Transverse colon (tissue), 4 donors: ENCODE results near the gene PPY.

Experiments
- CTCF ChIP-seq, 5 experiments: fragments of 200-600 bp in 3 of 5; fragments of 450-650 bp in 2 of 5; sonication (generic) in 3 of 5; IDR thresholded peaks; 1 replicate in 2 of 5; 2 replicates in 3 of 5; pipeline ENCODE4 v1.5.1; 2016 to 2017; ENCODE audit warnings: antibody characterized with exemption in 5 of 5, inconsistent platforms in 3 of 5, mild to moderate bottlenecking in 2 of 5, moderate library complexity in 1 of 5
- POLR2A ChIP-seq: fragments of 450-650 bp; IDR thresholded peaks from one replicate; pipeline ENCODE4 v1.6.1; 2016; ENCODE audit warnings: antibody characterized with exemption, mild to moderate bottlenecking, moderate library complexity
- POLR2AphosphoS5 ChIP-seq, 3 donors: sonication (generic); formaldehyde crosslinking; IDR thresholded peaks; one replicate each; pipeline ENCODE4 v1.6.1; 2016; ENCODE audit warnings: antibody characterized with exemption in 3 of 3

GRCh38 chr17:43958748-43959352 is 16.6 kb upstream of the PPY start:
- TF ChIP-seq POLR2AphosphoS5 (IDR thresholded peaks at IDR 0.05), result no peak
- TF ChIP-seq CTCF (IDR thresholded peaks at IDR 0.05), result no peak
- no peak for TF ChIP-seq POLR2A
